SK-N-SH (cell line): ENCODE measurements around the gene GALNT16. TPM values are rescaled to one million over a fixed set of nuclear protein-coding genes. Genes with fewer than 3 reads are reported as not detected.

ENCODE experiments used
- CTCF ChIA-PET: fragments of 300-600, 350-600 bp; formaldehyde crosslinking; extraction: SDS; loops from one replicate; lab custom pipeline; 2021; lab: Yijun Ruan, JAX
- POLR2A ChIA-PET: fragments of 350-600 bp; sonication (Branson Sonifier 250); formaldehyde crosslinking; extraction: SDS; loops from one replicate; lab custom pipeline; 2020; ENCODE audit warnings: antibody characterized with exemption, inconsistent platforms; lab: Yijun Ruan, JAX
- DNase-seq: peaks from one replicate; pipeline ENCODE4 v3.0.0; 2012
- H2AFZ ChIP-seq: fragments of 200-600 bp; sonication (generic); 2 replicates; pipeline ENCODE4 v1.8.1; 2016; ENCODE audit warnings: antibody characterized with exemption, mild to moderate bottlenecking, low read depth
- H3F3A ChIP-seq: fragments of 200-600 bp; sonication (generic); replicated peaks from 2 replicates; pipeline ENCODE3; 2016; ENCODE audit warnings: antibody characterized with exemption, mild to moderate bottlenecking; ENCODE audit not compliant: insufficient read depth
- H3K27ac ChIP-seq, 2 experiments: fragments of 200-500 bp in 1 of 2; fragments of 200-600 bp in 1 of 2; sonication (Bioruptor generic) in 1 of 2; sonication (generic), shearing (Covaris generic) in 1 of 2; 2 replicates each; pipeline versions ENCODE4 v1.5.1 to v1.6.1; 2014 to 2016; ENCODE audit warnings: low read depth in 2 of 2, inconsistent platforms in 1 of 2, low read length in 1 of 2, mild to moderate bottlenecking in 1 of 2, mixed read lengths in 1 of 2
- H3K27me3 ChIP-seq: fragments of 200-600 bp; sonication (generic), shearing (Covaris generic); 2 replicates; pipeline ENCODE4 v1.6.1; 2016; ENCODE audit warnings: mixed run types; ENCODE audit not compliant: insufficient read depth
- H3K36me3 ChIP-seq, 2 experiments: fragments of 200-500 bp in 1 of 2; fragments of 200-600 bp in 1 of 2; sonication (Bioruptor generic) in 1 of 2; sonication (generic) in 1 of 2; replicated peaks in 1 of 2; 2 replicates each; pipeline versions ENCODE3 to v1.5.1; 2014 to 2016; ENCODE audit warnings: low read length in 1 of 2, mild to moderate bottlenecking in 1 of 2; ENCODE audit not compliant: insufficient read depth in 2 of 2, control insufficient read depth in 1 of 2
- H3K4me1 ChIP-seq, 2 experiments: fragments of 200-500 bp in 1 of 2; fragments of 200-600 bp in 1 of 2; sonication (Bioruptor generic) in 1 of 2; sonication (generic), shearing (Covaris generic) in 1 of 2; 2 replicates each; pipeline versions ENCODE4 v1.5.1 to v1.6.1; 2014 to 2016; ENCODE audit warnings: low read depth in 1 of 2, low read length in 1 of 2, mixed run types in 1 of 2; ENCODE audit not compliant: insufficient read depth in 2 of 2, control insufficient read depth in 1 of 2
- H3K4me2 ChIP-seq: fragments of 200-600 bp; sonication (generic), shearing (Covaris generic); 2 replicates; pipeline ENCODE4 v1.6.1; 2017; ENCODE audit warnings: mixed run types
- H3K4me3 ChIP-seq, 2 experiments: fragments of 200-500 bp in 1 of 2; fragments of 200-600 bp in 1 of 2; sonication (Bioruptor generic) in 1 of 2; sonication (generic), shearing (Covaris generic) in 1 of 2; 2 replicates each; pipeline versions ENCODE4 v1.5.1 to v1.8.1; 2014 to 2016; ENCODE audit warnings: low read depth in 2 of 2, inconsistent platforms in 1 of 2, low read length in 1 of 2, mild to moderate bottlenecking in 1 of 2, mixed read lengths in 1 of 2, moderate library complexity in 1 of 2
- H3K79me2 ChIP-seq: fragments of 200-600 bp; sonication (generic); 2 replicates; pipeline ENCODE4 v1.8.1; 2017; ENCODE audit warnings: mild to moderate bottlenecking; ENCODE audit not compliant: insufficient read depth
- H3K9ac ChIP-seq: fragments of 200-600 bp; sonication (generic); 2 replicates; pipeline ENCODE4 v1.6.1; 2017; ENCODE audit warnings: mixed run types
- H3K9me2 ChIP-seq: fragments of 200-600 bp; sonication (generic); 2 replicates; pipeline ENCODE4 v1.6.1; 2017; ENCODE audit warnings: mixed run types
- H3K9me3 ChIP-seq: fragments of 200-600 bp; sonication (generic); 2 replicates; pipeline ENCODE4 v1.6.1; 2017; ENCODE audit warnings: mixed run types, mild to moderate bottlenecking, moderate library complexity
- H4K20me1 ChIP-seq: fragments of 200-600 bp; sonication (generic); 2 replicates; pipeline ENCODE4 v1.6.1; 2017; ENCODE audit warnings: mild to moderate bottlenecking, mixed run types; ENCODE audit not compliant: insufficient read depth
- FOSL2 ChIP-seq: IDR thresholded peaks from 2 replicates; pipeline ENCODE4 v1.4.0; 2012; ENCODE audit warnings: low read depth, mild to moderate bottlenecking, moderate library complexity, borderline replicate concordance
- FOXM1 ChIP-seq: IDR thresholded peaks from 2 replicates; pipeline ENCODE4 v1.4.0; 2012; ENCODE audit warnings: low read depth, mild to moderate bottlenecking
- JUND ChIP-seq: IDR thresholded peaks from 2 replicates; pipeline ENCODE4 v1.4.0; 2012
- MEF2A ChIP-seq: IDR thresholded peaks from 2 replicates; pipeline ENCODE4 v1.4.0; 2012; ENCODE audit warnings: low read depth, borderline replicate concordance
- NFIC ChIP-seq: IDR thresholded peaks from 2 replicates; pipeline ENCODE4 v1.4.0; 2012; ENCODE audit warnings: borderline replicate concordance
- RCOR1 ChIP-seq: fragments of 150-350 bp; IDR thresholded peaks from 2 replicates; pipeline ENCODE4 v1.6.1; 2017; ENCODE audit warnings: antibody characterized with exemption, low read length
- RFX5 ChIP-seq: IDR thresholded peaks from 2 replicates; pipeline ENCODE4 v1.6.1; 2012; ENCODE audit warnings: mild to moderate bottlenecking, improper control_type of control experiment, low read length
- RXRA ChIP-seq: IDR thresholded peaks from 2 replicates; pipeline ENCODE4 v1.4.0; 2012; ENCODE audit warnings: low read depth, mild to moderate bottlenecking, borderline replicate concordance
- SMC3 ChIP-seq: IDR thresholded peaks from 2 replicates; pipeline ENCODE4 v1.6.1; 2012; ENCODE audit warnings: low read depth, low read length, improper control_type of control experiment
- TAF1 ChIP-seq: IDR thresholded peaks from 2 replicates; pipeline ENCODE4 v1.6.1; 2012; ENCODE audit warnings: low read depth, mild to moderate bottlenecking, low read length, moderate library complexity, borderline replicate concordance
- TEAD4 ChIP-seq: IDR thresholded peaks from 2 replicates; pipeline ENCODE4 v1.4.0; 2012; ENCODE audit warnings: mild to moderate bottlenecking, borderline replicate concordance; ENCODE audit not compliant: insufficient read depth
- YY1 ChIP-seq: IDR thresholded peaks from 2 replicates; pipeline ENCODE4 v1.4.0; 2012; ENCODE audit warnings: low read depth, mild to moderate bottlenecking
- WGBS: methylation state at CpG from one replicate; pipeline ENCODE4 v1.1.6; 2017; ENCODE audit warnings: low lambda C conversion rate; 5-methylcytosine and 5-hydroxymethylcytosine counted together
- polyA plus RNA-seq, 3 experiments: library from polyadenylated mRNA; depleted of rRNA; stranded (reverse); fragments of >200 nt; gene quantifications; 2 replicates each; pipeline ENCODE4 v1.2.3, GENCODE V29; 2012
- TF ChIP-seq, protein P1 (sequence below): IDR thresholded peaks from 2 replicates; pipeline ENCODE4 v1.4.0; 2012; ENCODE audit warnings: low read depth
- TF ChIP-seq, protein P2 (sequence below): fragments of 150-350 bp; IDR thresholded peaks from 2 replicates; pipeline ENCODE4 v1.6.1; 2017; ENCODE audit warnings: antibody characterized with exemption, low read length, low read depth, borderline replicate concordance
- TF ChIP-seq, protein P3 (sequence below): fragments of 150-350 bp; IDR thresholded peaks from 2 replicates; pipeline ENCODE4 v1.6.1; 2016; ENCODE audit warnings: mild to moderate bottlenecking, low read depth, low read length
- TF ChIP-seq, protein P4 (sequence below): IDR thresholded peaks from 2 replicates; pipeline ENCODE4 v1.4.0; 2012; ENCODE audit warnings: low read depth, borderline replicate concordance
- TF ChIP-seq, protein P5 (sequence below): IDR thresholded peaks from 2 replicates; pipeline ENCODE4 v1.6.1; 2012; ENCODE audit warnings: mild to moderate bottlenecking, low read depth, low read length, moderate library complexity

GALNT16 gene
- polyA plus RNA-seq, 1 of the 3 experiments (the other 2 are of a cell fraction) = 17.0 TPM

DNA sequence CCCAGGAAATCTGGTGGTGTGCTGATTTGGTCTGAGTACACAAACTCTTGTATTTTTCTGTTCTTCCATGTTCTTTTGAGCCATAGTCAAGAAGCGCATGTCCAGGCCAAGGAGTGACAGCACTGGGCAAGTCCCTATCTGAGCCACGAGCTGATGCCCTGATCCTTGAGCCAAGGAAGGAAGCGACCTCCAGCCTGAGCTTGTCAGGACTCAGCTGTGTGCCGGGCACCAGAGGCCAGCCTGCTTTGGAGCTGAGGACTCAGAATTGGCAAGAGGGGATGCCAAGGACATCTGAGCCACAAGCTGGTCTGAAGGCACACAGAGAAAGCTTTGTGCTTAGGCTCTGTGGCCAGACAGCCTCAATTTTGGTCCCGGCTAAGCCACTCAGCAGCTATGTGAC, 52.6 kb downstream of the GALNT16 start:
- no peak for DNase-seq
- no peak overlapping the region for H3K27ac ChIP-seq
- no peak overlapping the region for H3K4me3 ChIP-seq
- ChIA-PET CTCF (no interaction called here), POLR2A (no interaction called here)
- no peaks in the 10 kb centered on the region for H3K36me3 ChIP-seq
- no peak overlapping the region for H3K4me2 ChIP-seq
- no peak for TF ChIP-seq FOSL2
- no peak for TF ChIP-seq JUND
- no peak for TF ChIP-seq NFIC
- no peak for TF ChIP-seq TEAD4
- no peak for TF ChIP-seq SMC3
- TF ChIP-seq RCOR1 = no peak
- no peak for TF ChIP-seq TAF1
- TF ChIP-seq MEF2A = no peak
- TF ChIP-seq, protein P1, sequence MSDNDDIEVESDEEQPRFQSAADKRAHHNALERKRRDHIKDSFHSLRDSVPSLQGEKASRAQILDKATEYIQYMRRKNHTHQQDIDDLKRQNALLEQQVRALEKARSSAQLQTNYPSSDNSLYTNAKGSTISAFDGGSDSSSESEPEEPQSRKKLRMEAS = no peak
- TF ChIP-seq YY1 = no peak
- TF ChIP-seq, protein P2, sequence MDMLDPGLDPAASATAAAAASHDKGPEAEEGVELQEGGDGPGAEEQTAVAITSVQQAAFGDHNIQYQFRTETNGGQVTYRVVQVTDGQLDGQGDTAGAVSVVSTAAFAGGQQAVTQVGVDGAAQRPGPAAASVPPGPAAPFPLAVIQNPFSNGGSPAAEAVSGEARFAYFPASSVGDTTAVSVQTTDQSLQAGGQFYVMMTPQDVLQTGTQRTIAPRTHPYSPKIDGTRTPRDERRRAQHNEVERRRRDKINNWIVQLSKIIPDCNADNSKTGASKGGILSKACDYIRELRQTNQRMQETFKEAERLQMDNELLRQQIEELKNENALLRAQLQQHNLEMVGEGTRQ = no peak
- TF ChIP-seq RXRA = no peak
- TF ChIP-seq, protein P3, sequence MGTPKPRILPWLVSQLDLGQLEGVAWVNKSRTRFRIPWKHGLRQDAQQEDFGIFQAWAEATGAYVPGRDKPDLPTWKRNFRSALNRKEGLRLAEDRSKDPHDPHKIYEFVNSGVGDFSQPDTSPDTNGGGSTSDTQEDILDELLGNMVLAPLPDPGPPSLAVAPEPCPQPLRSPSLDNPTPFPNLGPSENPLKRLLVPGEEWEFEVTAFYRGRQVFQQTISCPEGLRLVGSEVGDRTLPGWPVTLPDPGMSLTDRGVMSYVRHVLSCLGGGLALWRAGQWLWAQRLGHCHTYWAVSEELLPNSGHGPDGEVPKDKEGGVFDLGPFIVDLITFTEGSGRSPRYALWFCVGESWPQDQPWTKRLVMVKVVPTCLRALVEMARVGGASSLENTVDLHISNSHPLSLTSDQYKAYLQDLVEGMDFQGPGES = no peak
- TF ChIP-seq FOXM1 = no peak
- TF ChIP-seq, protein P4, sequence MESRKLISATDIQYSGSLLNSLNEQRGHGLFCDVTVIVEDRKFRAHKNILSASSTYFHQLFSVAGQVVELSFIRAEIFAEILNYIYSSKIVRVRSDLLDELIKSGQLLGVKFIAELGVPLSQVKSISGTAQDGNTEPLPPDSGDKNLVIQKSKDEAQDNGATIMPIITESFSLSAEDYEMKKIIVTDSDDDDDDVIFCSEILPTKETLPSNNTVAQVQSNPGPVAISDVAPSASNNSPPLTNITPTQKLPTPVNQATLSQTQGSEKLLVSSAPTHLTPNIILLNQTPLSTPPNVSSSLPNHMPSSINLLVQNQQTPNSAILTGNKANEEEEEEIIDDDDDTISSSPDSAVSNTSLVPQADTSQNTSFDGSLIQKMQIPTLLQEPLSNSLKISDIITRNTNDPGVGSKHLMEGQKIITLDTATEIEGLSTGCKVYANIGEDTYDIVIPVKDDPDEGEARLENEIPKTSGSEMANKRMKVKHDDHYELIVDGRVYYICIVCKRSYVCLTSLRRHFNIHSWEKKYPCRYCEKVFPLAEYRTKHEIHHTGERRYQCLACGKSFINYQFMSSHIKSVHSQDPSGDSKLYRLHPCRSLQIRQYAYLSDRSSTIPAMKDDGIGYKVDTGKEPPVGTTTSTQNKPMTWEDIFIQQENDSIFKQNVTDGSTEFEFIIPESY = no peak
- TF ChIP-seq, protein P5, sequence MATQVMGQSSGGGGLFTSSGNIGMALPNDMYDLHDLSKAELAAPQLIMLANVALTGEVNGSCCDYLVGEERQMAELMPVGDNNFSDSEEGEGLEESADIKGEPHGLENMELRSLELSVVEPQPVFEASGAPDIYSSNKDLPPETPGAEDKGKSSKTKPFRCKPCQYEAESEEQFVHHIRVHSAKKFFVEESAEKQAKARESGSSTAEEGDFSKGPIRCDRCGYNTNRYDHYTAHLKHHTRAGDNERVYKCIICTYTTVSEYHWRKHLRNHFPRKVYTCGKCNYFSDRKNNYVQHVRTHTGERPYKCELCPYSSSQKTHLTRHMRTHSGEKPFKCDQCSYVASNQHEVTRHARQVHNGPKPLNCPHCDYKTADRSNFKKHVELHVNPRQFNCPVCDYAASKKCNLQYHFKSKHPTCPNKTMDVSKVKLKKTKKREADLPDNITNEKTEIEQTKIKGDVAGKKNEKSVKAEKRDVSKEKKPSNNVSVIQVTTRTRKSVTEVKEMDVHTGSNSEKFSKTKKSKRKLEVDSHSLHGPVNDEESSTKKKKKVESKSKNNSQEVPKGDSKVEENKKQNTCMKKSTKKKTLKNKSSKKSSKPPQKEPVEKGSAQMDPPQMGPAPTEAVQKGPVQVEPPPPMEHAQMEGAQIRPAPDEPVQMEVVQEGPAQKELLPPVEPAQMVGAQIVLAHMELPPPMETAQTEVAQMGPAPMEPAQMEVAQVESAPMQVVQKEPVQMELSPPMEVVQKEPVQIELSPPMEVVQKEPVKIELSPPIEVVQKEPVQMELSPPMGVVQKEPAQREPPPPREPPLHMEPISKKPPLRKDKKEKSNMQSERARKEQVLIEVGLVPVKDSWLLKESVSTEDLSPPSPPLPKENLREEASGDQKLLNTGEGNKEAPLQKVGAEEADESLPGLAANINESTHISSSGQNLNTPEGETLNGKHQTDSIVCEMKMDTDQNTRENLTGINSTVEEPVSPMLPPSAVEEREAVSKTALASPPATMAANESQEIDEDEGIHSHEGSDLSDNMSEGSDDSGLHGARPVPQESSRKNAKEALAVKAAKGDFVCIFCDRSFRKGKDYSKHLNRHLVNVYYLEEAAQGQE = no peak
- no peak for TF ChIP-seq RFX5
- no peak overlapping the region for H3K9ac ChIP-seq
- H4K20me1 ChIP-seq = no peaks in the 10 kb centered on the region
- H3K79me2 ChIP-seq = no peaks in the 10 kb centered on the region
- H3K27me3 ChIP-seq = no peaks in the 10 kb centered on the region; the same call in 1 of the 2 replicates
- no peaks in the 10 kb centered on the region for H3K9me3 ChIP-seq
- no peak overlapping the region for H2AFZ ChIP-seq
- WGBS = 84% methylated on average over 5 of the region's 5 CpGs
- H3K4me1 ChIP-seq = peaks cover 0 to 4% of the 10 kb centered on the region in 2 experiments; a peak in 2 of 4 replicates
- H3F3A ChIP-seq = peaks cover 4% of the 10 kb centered on the region
- H3K9me2 ChIP-seq = no peaks in the 10 kb centered on the region
